ENCODE measurements around the gene RHOBTB3. TPM values are rescaled to one million over a fixed set of nuclear protein-coding genes. Genes with fewer than 3 reads are reported as not detected.
A peak's percentile ranks its signal among the peaks of the same experiment; 100 is the strongest.

RHOBTB3 gene
- total RNA-seq, 1 experiment from 2014 or later = 175 TPM

- H3K4me3 ChIP-seq = no peak overlapping the region
- no peaks in the 10 kb centered on the region for H3K36me3 ChIP-seq
- peaks cover 54% of the 10 kb centered on the region for H3K4me1 ChIP-seq (replicated peaks)
- no peak overlapping the region for H3K27ac ChIP-seq
- H3K9me3 ChIP-seq (replicated peaks) = no peaks in the 10 kb centered on the region
- no peak for DNase-seq (ENCODE audit: low read depth in 1 of 2, low spot score in 2 of 2)
- H3K27me3 ChIP-seq (replicated peaks) = no peaks in the 10 kb centered on the region
These were observed 9.4 kb upstream of the RHOBTB3 start for GRCh38 chr5:95721582-95722295.

GRCh38 chr5:95723632-95724369, 7.3 kb upstream of the RHOBTB3 start:
- H3K4me3 ChIP-seq = no peak overlapping the region
- H3K9me3 ChIP-seq (replicated peaks) = no peaks in the 10 kb centered on the region
- no peaks in the 10 kb centered on the region for H3K27me3 ChIP-seq (replicated peaks)
- DNase-seq (ENCODE audit: low read depth in 1 of 2, low spot score in 2 of 2) = no peak
- H3K36me3 ChIP-seq = no peaks in the 10 kb centered on the region
- no peak overlapping the region for H3K27ac ChIP-seq
- H3K4me1 ChIP-seq (replicated peaks) = peaks cover 75% of the 10 kb centered on the region

GRCh38 chr5:95725071-95725820, 5.9 kb upstream of the RHOBTB3 start:
- Histone ChIP-seq H3K9me3 (replicated peaks) (no peaks in the 10 kb centered on the region), H3K4me1 (replicated peaks) (peaks cover 82% of the 10 kb centered on the region), H3K4me3 (no peak overlapping the region), H3K36me3 (no peaks in the 10 kb centered on the region), H3K27me3 (replicated peaks) (no peaks in the 10 kb centered on the region), H3K27ac (peak overlapping the region; percentile 75)
- DNase-seq (ENCODE audit: low read depth in 1 of 2, low spot score in 2 of 2) = peak in 1 of 2 experiments; percentile 76

- peaks cover 2% of the 10 kb centered on the region; the same call in 1 of the 2 replicates for H3K36me3 ChIP-seq
- H3K27me3 ChIP-seq (replicated peaks) = no peaks in the 10 kb centered on the region
- H3K9me3 ChIP-seq (replicated peaks) = no peaks in the 10 kb centered on the region
- peaks cover 78% of the 10 kb centered on the region for H3K4me1 ChIP-seq (replicated peaks)
- no peak overlapping the region for H3K4me3 ChIP-seq
- peak in 1 of 2 experiments; percentile 63 for DNase-seq (ENCODE audit: low read depth in 1 of 2, low spot score in 2 of 2)
- H3K27ac ChIP-seq = peak overlapping the region; percentile 75
These were observed 5.0 kb upstream of the RHOBTB3 start for GRCh38 chr5:95725937-95726810.

- Histone ChIP-seq H3K4me3 (no peak overlapping the region), H3K4me1 (replicated peaks) (peaks cover 76% of the 10 kb centered on the region)
- no peak for DNase-seq (ENCODE audit: low read depth in 1 of 2, low spot score in 2 of 2)
These were observed 4.0 kb upstream of the RHOBTB3 start for GRCh38 chr5:95726811-95727763.

GRCh38 chr5:95727764-95728191, 3.4 kb upstream of the RHOBTB3 start:
- Histone ChIP-seq H3K4me1 (replicated peaks) (peaks cover 73% of the 10 kb centered on the region), H3K9me3 (replicated peaks) (no peaks in the 10 kb centered on the region), H3K27ac (peak overlapping the region; percentile 61; the same call in 1 of the 2 replicates), H3K4me3 (no peak overlapping the region), H3K36me3 (peaks cover 15% of the 10 kb centered on the region; the same call in 1 of the 2 replicates), H3K27me3 (replicated peaks) (no peaks in the 10 kb centered on the region)
- DNase-seq (ENCODE audit: low read depth in 1 of 2, low spot score in 2 of 2) = no peak

More at GRCh38 chr5:95726811-95727763, 4.0 kb upstream of the RHOBTB3 start:
- Histone ChIP-seq H3K36me3 (peaks cover 11% of the 10 kb centered on the region; the same call in 1 of the 2 replicates), H3K9me3 (replicated peaks) (no peaks in the 10 kb centered on the region), H3K27me3 (replicated peaks) (no peaks in the 10 kb centered on the region), H3K27ac (peak overlapping the region; percentile 75)

GRCh38 chr5:95728494-95729114, 2.5 kb upstream of the RHOBTB3 start:
- H3K4me1 ChIP-seq (replicated peaks) = peaks cover 71% of the 10 kb centered on the region
- H3K4me3 ChIP-seq = no peak overlapping the region
- DNase-seq (ENCODE audit: low read depth in 1 of 2, low spot score in 2 of 2) = no peak
- H3K27ac ChIP-seq = peak overlapping the region; percentile 61
- no peaks in the 10 kb centered on the region for H3K27me3 ChIP-seq (replicated peaks)
- no peaks in the 10 kb centered on the region for H3K9me3 ChIP-seq (replicated peaks)
- peaks cover 21% of the 10 kb centered on the region for H3K36me3 ChIP-seq

- Histone ChIP-seq H3K27ac (peak overlapping the region; percentile 61), H3K27me3 (replicated peaks) (no peaks in the 10 kb centered on the region), H3K36me3 (peaks cover 28% of the 10 kb centered on the region), H3K4me1 (replicated peaks) (peaks cover 69% of the 10 kb centered on the region), H3K9me3 (replicated peaks) (no peaks in the 10 kb centered on the region), H3K4me3 (no peak overlapping the region)
- no peak for DNase-seq (ENCODE audit: low read depth in 1 of 2, low spot score in 2 of 2)
These were observed 1.8 kb upstream of the RHOBTB3 start for GRCh38 chr5:95729115-95730010.

GRCh38 chr5:95730011-95730700, 980 bp upstream of the RHOBTB3 start:
- Histone ChIP-seq H3K36me3 (peaks cover 34% of the 10 kb centered on the region), H3K27ac (peak overlapping the region; percentile 85), H3K9me3 (replicated peaks) (no peaks in the 10 kb centered on the region), H3K27me3 (replicated peaks) (no peaks in the 10 kb centered on the region), H3K4me3 (peak overlapping the region; percentile 89), H3K4me1 (replicated peaks) (peaks cover 66% of the 10 kb centered on the region)
- DNase-seq (ENCODE audit: low read depth in 1 of 2, low spot score in 2 of 2) = peak in 1 of 2 experiments; percentile 34

GRCh38 chr5:95731571-95732554, 727 bp downstream of the RHOBTB3 start:
- DNase-seq (ENCODE audit: low read depth in 1 of 2, low spot score in 2 of 2) = peak; percentile 62 to 73
- Histone ChIP-seq H3K9me3 (replicated peaks) (no peaks in the 10 kb centered on the region), H3K4me3 (peak overlapping the region; percentile 89), H3K36me3 (peaks cover 51% of the 10 kb centered on the region), H3K27me3 (replicated peaks) (no peaks in the 10 kb centered on the region), H3K4me1 (replicated peaks) (peaks cover 55% of the 10 kb centered on the region), H3K27ac (peak overlapping the region; percentile 85)
